GM12875 (cell line): ENCODE measurements around the gene AFAP1.

Experiments used
- H3K4me3 ChIP-seq: one replicate; pipeline ENCODE4 v1.5.1; 2011; ENCODE audit warnings: low read depth, low read length, control low read depth
- CTCF ChIP-seq: IDR thresholded peaks from 2 replicates; pipeline ENCODE4 v1.5.1; 2011; ENCODE audit warnings: low read depth, mild to moderate bottlenecking, control low read depth, inconsistent platforms, low read length, moderate library complexity, borderline replicate concordance; ENCODE audit not compliant: insufficient read depth

AFAP1 gene

GRCh38 chr4:7715271-7716009 is 224.2 kb downstream of the AFAP1 start:
- no peak for TF ChIP-seq CTCF
- H3K4me3 ChIP-seq = no peak overlapping the region

GRCh38 chr4:7714738-7715137 is 224.9 kb downstream of the AFAP1 start:
- no peak overlapping the region for H3K4me3 ChIP-seq
- no peak for TF ChIP-seq CTCF

GRCh38 chr4:7714176-7714575 is 225.5 kb downstream of the AFAP1 start:
- TF ChIP-seq CTCF = no peak
- H3K4me3 ChIP-seq = no peak overlapping the region

GRCh38 chr4:7713757-7714156 is 225.9 kb downstream of the AFAP1 start:
- H3K4me3 ChIP-seq = no peak overlapping the region
- TF ChIP-seq CTCF = no peak

GRCh38 chr4:7712021-7712671 is 227.5 kb downstream of the AFAP1 start:
- H3K4me3 ChIP-seq = no peak overlapping the region
- no peak for TF ChIP-seq CTCF

- H3K4me3 ChIP-seq = no peak overlapping the region
- TF ChIP-seq CTCF = no peak
These were observed 228.2 kb downstream of the AFAP1 start for GRCh38 chr4:7711307-7711963.
